Neural cell (in vitro differentiated cells): ENCODE results near the gene TNS1. TPM values are rescaled to one million over a fixed set of nuclear protein-coding genes. Genes with fewer than 3 reads are reported as not detected.

ENCODE experiments used
- H2AFZ ChIP-seq: fragments of 200-600, 300-800 bp; sonication (generic), shearing (Covaris generic); 2 replicates; pipeline ENCODE4 v1.6.0; 2014; ENCODE audit warnings: low read depth, mild to moderate bottlenecking, antibody characterized with exemption, low read length, moderate library complexity
- H3F3A ChIP-seq: fragments of 200-600 bp; shearing (Covaris generic); 2 replicates; pipeline ENCODE4 v1.6.1; 2016; ENCODE audit warnings: mild to moderate bottlenecking, moderate library complexity, mixed read lengths, antibody characterized with exemption, low read length; ENCODE audit not compliant: insufficient read depth, poor library complexity, severe bottlenecking
- H3K27ac ChIP-seq: fragments of 200-600, 300-800 bp; sonication (generic), shearing (Covaris generic); 2 replicates; pipeline ENCODE4 v1.5.1; 2014; ENCODE audit warnings: mild to moderate bottlenecking, low read length, moderate library complexity
- H3K27me3 ChIP-seq: fragments of 300-800, 200-600 bp; sonication (generic), shearing (Covaris generic); 2 replicates; pipeline ENCODE4 v1.6.0; 2014; ENCODE audit warnings: mild to moderate bottlenecking, low read depth, low read length, moderate library complexity; ENCODE audit not compliant: insufficient read depth
- H3K36me3 ChIP-seq: fragments of 300-800, 200-600 bp; sonication (generic), shearing (Covaris generic); 2 replicates; pipeline ENCODE4 v1.5.1; 2014; ENCODE audit warnings: mild to moderate bottlenecking, antibody characterized with exemption, low read length, moderate library complexity; ENCODE audit not compliant: insufficient read depth
- H3K4me2 ChIP-seq: fragments of 300-800, 200-600 bp; sonication (generic), shearing (Covaris generic); 2 replicates; pipeline ENCODE4 v1.6.0; 2014; ENCODE audit warnings: mild to moderate bottlenecking, low read length
- H3K4me3 ChIP-seq: fragments of 300-800, 200-600 bp; sonication (generic), shearing (Covaris generic); 2 replicates; pipeline ENCODE4 v1.5.1; 2014; ENCODE audit warnings: mild to moderate bottlenecking, low read length, moderate library complexity
- H3K79me2 ChIP-seq: fragments of 200-600 bp; shearing (Covaris generic); replicated peaks from 2 replicates; pipeline ENCODE4 v1.6.0; 2014; ENCODE audit warnings: mild to moderate bottlenecking, low read length, moderate library complexity; ENCODE audit not compliant: insufficient read depth
- H3K9ac ChIP-seq: fragments of 300-800, 200-600 bp; sonication (generic), shearing (Covaris generic); 2 replicates; pipeline ENCODE4 v1.6.1; 2016; ENCODE audit warnings: mild to moderate bottlenecking, low read length, mixed read lengths
- H3K9me2 ChIP-seq: fragments of 200-600 bp; shearing (Covaris generic); 2 replicates; pipeline ENCODE4 v1.6.1; 2016; ENCODE audit warnings: mild to moderate bottlenecking, low read length, mixed read lengths; ENCODE audit not compliant: insufficient read depth
- H3K9me3 ChIP-seq: fragments of 200-600, 300-800 bp; sonication (generic), shearing (Covaris generic); 2 replicates; pipeline ENCODE4 v1.6.1; 2016; ENCODE audit warnings: mild to moderate bottlenecking, mixed run types, low read length, moderate library complexity, mixed read lengths
- H4K20me1 ChIP-seq: fragments of 200-600 bp; shearing (Covaris generic); 2 replicates; pipeline ENCODE4 v1.6.1; 2016; ENCODE audit warnings: mild to moderate bottlenecking, mixed run types; ENCODE audit not compliant: insufficient read depth
- CTCF ChIP-seq: fragments of 450-650 bp; IDR thresholded peaks from 2 replicates; pipeline ENCODE4 v1.5.1; 2014; ENCODE audit warnings: antibody characterized with exemption, mild to moderate bottlenecking, moderate library complexity; ENCODE audit not compliant: poor library complexity, severe bottlenecking
- EP300 ChIP-seq: fragments of 450-650 bp; conservative IDR thresholded peaks from 2 replicates; pipeline ENCODE4 v1.6.1; 2014; ENCODE audit warnings: antibody characterized with exemption, mild to moderate bottlenecking, moderate library complexity; ENCODE audit not compliant: poor library complexity, severe bottlenecking
- EZH2 ChIP-seq: fragments of 200-600, 300-800 bp; shearing (Covaris generic), sonication (generic); IDR thresholded peaks from 2 replicates; pipeline ENCODE4 v1.6.1; 2014; ENCODE audit warnings: antibody characterized with exemption, low read length, borderline replicate concordance, mild to moderate bottlenecking; ENCODE audit not compliant: insufficient read depth, poor library complexity, severe bottlenecking
- MXI1 ChIP-seq: fragments of 450-650 bp; conservative IDR thresholded peaks from 2 replicates; pipeline ENCODE4 v1.6.1; 2014; ENCODE audit warnings: antibody characterized with exemption, mild to moderate bottlenecking; ENCODE audit not compliant: poor library complexity, severe bottlenecking
- POLR2AphosphoS5 ChIP-seq: IDR thresholded peaks from 2 replicates; pipeline ENCODE4 v1.6.1; 2012
- RAD21 ChIP-seq: fragments of 450-650 bp; conservative IDR thresholded peaks from 2 replicates; pipeline ENCODE4 v1.6.1; 2014; ENCODE audit warnings: antibody characterized with exemption, mild to moderate bottlenecking, moderate library complexity
- REST ChIP-seq: IDR thresholded peaks from 2 replicates; pipeline ENCODE4 v1.6.1; 2012; ENCODE audit warnings: borderline replicate concordance
- SMC3 ChIP-seq: fragments of 450-650 bp; conservative IDR thresholded peaks from 2 replicates; pipeline ENCODE4 v1.6.1; 2014; ENCODE audit warnings: antibody characterized with exemption, mild to moderate bottlenecking, moderate library complexity; ENCODE audit not compliant: poor library complexity
- TAF1 ChIP-seq: IDR thresholded peaks from 2 replicates; pipeline ENCODE4 v1.6.1; 2012; ENCODE audit warnings: low read depth
- polyA plus RNA-seq: library from polyadenylated mRNA; depleted of rRNA; stranded (reverse); fragments of >200 nt; gene quantifications from 2 replicates; pipeline ENCODE4 v1.2.3, GENCODE V29; 2014

TNS1 gene
- polyA plus RNA-seq, 1 donor from 2014 or later, result 1.5 TPM

- no peak overlapping the region for H3K27ac ChIP-seq
- no peaks in the 10 kb centered on the region for H4K20me1 ChIP-seq
- no peak overlapping the region for H3K4me3 ChIP-seq
- H3K79me2 ChIP-seq, result no peaks in the 10 kb centered on the region
- no peak overlapping the region for H3K9ac ChIP-seq
- H3K36me3 ChIP-seq, result no peaks in the 10 kb centered on the region
- no peak for TF ChIP-seq POLR2AphosphoS5
- no peak for TF ChIP-seq REST
- no peak for TF ChIP-seq EZH2
- no peak for TF ChIP-seq EP300
- no peak for TF ChIP-seq SMC3
- no peak for TF ChIP-seq CTCF
- no peak for TF ChIP-seq RAD21
- TF ChIP-seq TAF1, result no peak
- TF ChIP-seq MXI1, result no peak
- no peaks in the 10 kb centered on the region for H3F3A ChIP-seq
- no peak overlapping the region for H2AFZ ChIP-seq
- no peaks in the 10 kb centered on the region for H3K9me3 ChIP-seq
- H3K9me2 ChIP-seq, result no peaks in the 10 kb centered on the region
- no peak overlapping the region for H3K4me2 ChIP-seq
- H3K27me3 ChIP-seq, result no peaks in the 10 kb centered on the region
Measured at GRCh38 chr2:217791551-217791950, 211.2 kb downstream of the TNS1 start.

- Histone ChIP-seq H4K20me1 (no peaks in the 10 kb centered on the region), H3K27me3 (no peaks in the 10 kb centered on the region), H3K9me2 (no peaks in the 10 kb centered on the region), H3K79me2 (no peaks in the 10 kb centered on the region), H2AFZ (no peak overlapping the region), H3K27ac (no peak overlapping the region), H3K9me3 (no peaks in the 10 kb centered on the region), H3K4me3 (no peak overlapping the region), H3K4me2 (no peak overlapping the region), H3K36me3 (no peaks in the 10 kb centered on the region), H3K9ac (no peak overlapping the region), H3F3A (no peaks in the 10 kb centered on the region)
- TF ChIP-seq EP300, result no peak
- TF ChIP-seq REST, result no peak
Measured at GRCh38 chr2:217790681-217791392, 212.0 kb downstream of the TNS1 start.
